HK-2 (cell line): ENCODE measurements around the gene FAM163B.
A peak's percentile ranks its signal among the peaks of the same experiment; 100 is the strongest.
"Not testable (repeated sequence)": the region's sequence is repeated elsewhere in the genome, so short reads cannot be mapped to it uniquely, and the experiment has no call there.

Source experiments
- DNase-seq: peaks from one replicate; pipeline ENCODE4 v3.0.0-alpha.2; 2018; ENCODE audit not compliant: unreplicated experiment

The FAM163B gene

GRCh38 chr9:133639613-133640012 is 30.4 kb upstream of the FAM163B start:
- no peak for DNase-seq

GRCh38 chr9:133638711-133639110 is 29.5 kb upstream of the FAM163B start:
- DNase-seq = no peak

GRCh38 chr9:133638076-133638475 is 28.9 kb upstream of the FAM163B start:
- DNase-seq = no peak

- DNase-seq = no peak
These were observed 28.4 kb upstream of the FAM163B start for GRCh38 chr9:133637451-133638055.

GRCh38 chr9:133636902-133637301 is 27.7 kb upstream of the FAM163B start:
- no peak for DNase-seq

GRCh38 chr9:133635533-133636531 is 26.6 kb upstream of the FAM163B start, which contains the start of gene DBH:
Gene DBH (plus strand): TSS chr9:133636363. CDS start chr9:133636372, 9 bp downstream.
- no peak for DNase-seq

- DNase-seq = no peak
These were observed 25.9 kb upstream of the FAM163B start for GRCh38 chr9:133635098-133635497.

GRCh38 chr9:133634081-133634691 is 25.0 kb upstream of the FAM163B start:
- no peak for DNase-seq

- no peak for DNase-seq
These were observed 24.5 kb upstream of the FAM163B start for GRCh38 chr9:133633681-133634080.

- no peak for DNase-seq
These were observed 23.9 kb upstream of the FAM163B start for GRCh38 chr9:133632806-133633680.

GRCh38 chr9:133631111-133631510 is 21.9 kb upstream of the FAM163B start:
- no peak for DNase-seq

GRCh38 chr9:133629221-133630110 is 20.3 kb upstream of the FAM163B start:
- DNase-seq = no peak

GRCh38 chr9:133628766-133629165 is 19.6 kb upstream of the FAM163B start:
- DNase-seq = no peak

- DNase-seq = no peak
These were observed 18.2 kb upstream of the FAM163B start for GRCh38 chr9:133627341-133627740.

- not testable (repeated sequence) for DNase-seq
These were observed 16.8 kb upstream of the FAM163B start for GRCh38 chr9:133626008-133626407.

GRCh38 chr9:133622555-133622954 is 13.4 kb upstream of the FAM163B start:
- DNase-seq = no peak

- DNase-seq = no peak
These were observed 12.6 kb upstream of the FAM163B start for GRCh38 chr9:133621725-133622267.

GRCh38 chr9:133619791-133620190 is 10.6 kb upstream of the FAM163B start:
- DNase-seq = no peak

- peak; percentile 7 for DNase-seq
These were observed 9.5 kb upstream of the FAM163B start for GRCh38 chr9:133618726-133619125.
